ENCODE measurements around the gene EPB41.
"Not testable (repeated sequence)": the region's sequence is repeated elsewhere in the genome, so short reads cannot be mapped to it uniquely, and the experiment has no call there.

Gene EPB41

DNA sequence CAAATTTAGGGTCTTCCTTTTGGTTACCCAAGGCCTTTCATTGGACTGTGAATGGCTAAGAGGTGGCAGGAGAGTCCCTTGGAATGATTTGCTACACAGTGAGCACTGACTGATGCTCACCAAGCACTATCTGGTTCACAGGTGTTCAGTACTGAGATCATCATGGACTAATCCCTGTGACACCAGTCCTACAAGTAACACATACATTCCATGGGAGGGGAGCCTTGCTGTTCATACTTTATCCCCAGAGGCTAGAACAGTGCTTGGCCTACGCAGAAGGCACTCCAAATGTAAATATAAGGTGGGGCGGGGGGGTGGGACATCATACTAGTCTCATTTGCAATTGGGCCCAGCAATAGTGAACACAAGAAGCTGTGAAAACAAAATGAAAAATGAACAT is 229.8 kb downstream of the EPB41 start:
- DNase-seq = no peak

DNA sequence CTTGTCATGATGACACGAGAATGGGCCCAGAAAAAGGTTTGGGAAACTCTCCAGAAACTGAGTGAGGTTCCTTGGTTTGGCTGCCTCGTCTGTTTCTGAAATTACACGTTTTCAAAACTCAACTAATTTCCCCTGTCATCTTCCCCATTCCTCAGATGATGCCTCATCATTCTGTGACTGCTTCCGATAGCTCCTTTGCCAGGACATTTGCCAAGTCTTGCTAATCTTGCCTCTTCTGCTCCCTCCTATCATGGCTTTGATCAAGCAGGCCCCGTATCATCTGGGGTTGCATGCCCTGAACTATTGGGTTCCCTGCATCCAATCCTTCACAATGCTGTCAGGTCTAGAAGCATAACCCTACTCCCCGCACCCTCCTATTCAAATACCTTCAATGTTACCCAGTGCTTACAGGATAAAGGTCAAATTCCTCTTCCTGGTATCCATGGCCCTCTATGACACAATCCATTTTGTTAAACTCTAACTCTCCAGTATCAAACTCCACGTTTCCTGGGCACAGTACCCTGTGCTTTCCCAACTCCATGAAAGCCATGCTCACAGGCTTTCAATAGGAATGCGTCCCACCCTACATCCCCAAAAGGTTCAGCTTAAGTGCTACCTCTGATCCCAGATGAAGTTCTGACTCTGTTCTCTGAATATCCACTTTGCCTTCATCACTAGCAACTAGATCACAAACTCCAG is 231.5 kb downstream of the EPB41 start:
- no peak for DNase-seq

DNA sequence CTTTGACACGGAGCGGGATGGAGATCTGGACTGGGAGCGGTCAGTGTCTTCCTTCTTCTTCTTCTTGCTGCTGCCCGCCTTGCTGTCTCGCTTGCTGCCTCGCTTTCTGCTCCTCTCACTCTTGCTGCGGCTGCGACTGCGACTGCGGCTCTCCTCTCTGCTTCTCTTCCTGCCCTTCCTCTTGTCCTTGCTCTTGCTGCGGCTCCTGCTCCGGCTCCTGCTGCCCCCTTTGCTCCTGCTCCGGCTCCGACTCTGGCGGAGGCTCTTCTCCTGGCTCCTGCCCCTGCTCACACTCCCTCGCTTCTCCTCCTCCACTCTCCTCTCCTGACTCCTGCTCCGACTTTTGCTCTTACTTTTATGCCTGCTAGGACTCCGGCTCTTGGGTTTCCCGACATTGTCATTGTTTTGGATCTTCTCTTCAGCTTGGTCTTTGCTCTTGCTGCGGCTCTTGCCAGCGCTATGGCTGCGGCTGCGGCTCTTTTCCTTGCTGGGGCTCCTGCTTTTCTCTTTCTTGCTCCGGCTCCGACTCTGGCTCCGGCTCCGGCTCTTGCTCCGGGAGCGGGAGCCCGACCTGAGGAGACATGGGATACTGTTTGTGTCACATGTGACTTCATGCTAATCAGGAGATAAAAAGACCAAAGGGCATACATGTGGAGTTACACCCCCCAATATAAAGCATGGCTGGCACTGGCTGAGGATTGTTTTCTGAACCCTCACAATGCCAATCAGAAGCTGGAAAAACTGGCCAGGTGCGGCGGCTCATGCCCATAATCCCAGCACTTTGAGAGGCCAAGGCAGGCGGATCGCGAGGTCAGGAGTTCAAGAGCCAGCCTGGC is 234.5 kb downstream of the EPB41 start:
- DNase-seq = no peak

DNA sequence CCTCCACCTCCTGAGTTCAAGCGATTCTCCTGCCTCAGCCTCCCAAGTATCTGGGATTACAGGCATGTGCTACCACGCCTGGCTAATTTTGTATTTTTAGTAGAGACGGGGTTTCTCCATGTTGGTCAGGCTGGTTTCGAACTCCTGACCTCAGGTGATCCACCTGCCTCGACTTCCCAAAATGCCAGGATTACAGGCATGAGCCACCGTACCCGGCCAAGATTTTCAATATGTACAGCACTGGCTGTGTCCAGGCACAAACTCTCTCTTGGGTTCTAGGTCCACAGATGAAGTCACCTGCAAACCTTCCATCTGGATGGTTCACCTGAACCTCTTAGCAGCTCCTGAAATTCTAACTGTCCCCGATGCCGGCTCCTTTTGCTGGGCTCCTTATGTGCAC is 236.0 kb downstream of the EPB41 start:
- not testable (repeated sequence) for DNase-seq

DNA sequence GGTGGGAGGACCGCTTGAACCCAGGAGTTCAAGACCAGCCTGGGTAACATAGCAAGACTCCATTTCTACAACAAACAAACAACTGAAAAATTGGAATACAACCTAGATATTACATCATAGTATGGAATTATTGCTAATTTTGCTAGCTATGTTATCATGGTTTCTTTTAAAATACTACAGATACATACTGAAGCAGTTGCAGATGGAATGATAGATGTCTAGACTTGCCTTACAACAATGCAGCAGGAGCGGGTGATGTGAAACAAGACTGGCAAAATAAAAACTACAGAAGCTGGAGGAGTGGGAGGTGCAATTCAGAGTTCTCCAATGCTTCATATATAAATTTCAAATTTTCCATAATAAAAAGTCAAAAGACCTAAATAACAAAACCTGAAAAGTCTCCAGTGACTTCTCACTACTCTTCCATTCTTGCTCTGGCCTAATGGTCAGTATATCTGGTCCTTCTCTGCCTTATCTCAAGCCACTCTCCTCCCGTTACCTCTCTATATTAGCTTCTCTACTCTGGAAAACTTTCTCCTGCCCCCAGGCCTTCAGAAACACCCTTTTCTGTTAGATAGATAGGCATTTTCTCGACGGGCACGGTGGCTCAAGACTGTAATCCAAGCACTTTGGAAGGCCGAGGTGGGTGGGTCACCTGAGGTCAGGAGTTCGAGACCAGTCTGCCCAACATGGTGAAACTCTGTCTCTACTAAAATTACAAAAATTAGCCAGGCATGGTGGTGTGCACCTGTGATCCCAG is 237.9 kb downstream of the EPB41 start:
- no peak for DNase-seq

DNA sequence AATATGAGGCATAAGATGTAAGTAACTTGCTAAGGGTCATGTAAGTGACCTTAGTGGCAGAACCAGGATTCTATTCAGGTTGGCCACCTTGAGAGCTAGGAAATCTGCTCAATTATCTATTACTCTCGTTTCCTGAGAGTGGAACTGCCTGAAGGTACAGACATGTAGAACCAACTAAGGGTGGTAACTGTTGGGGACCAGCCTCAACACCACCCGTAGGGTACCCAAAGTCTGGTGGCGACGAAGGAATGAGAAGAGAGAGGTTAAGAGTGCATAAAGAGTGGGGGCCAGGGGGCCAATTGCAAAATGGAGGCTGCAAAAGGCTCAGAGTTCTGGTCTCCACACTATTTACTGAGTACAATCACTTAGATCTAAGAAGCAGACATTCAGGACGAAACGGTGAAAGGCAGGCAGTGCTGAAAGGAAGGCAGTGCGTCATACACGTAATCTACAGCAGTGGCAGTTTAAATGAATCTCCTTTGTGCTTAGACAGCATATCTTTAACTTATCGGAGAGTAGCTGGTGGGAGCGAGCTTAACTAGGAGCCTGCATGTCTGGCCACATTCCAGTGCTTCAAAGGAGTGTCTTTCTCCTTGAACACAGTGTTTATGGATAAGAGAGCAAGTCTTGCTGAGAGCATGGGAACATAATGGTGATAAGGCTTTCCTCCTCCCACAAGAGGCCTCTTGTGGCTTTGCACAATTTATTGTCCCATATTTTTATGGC is 242.3 kb downstream of the EPB41 start:
- no peak for DNase-seq

DNA sequence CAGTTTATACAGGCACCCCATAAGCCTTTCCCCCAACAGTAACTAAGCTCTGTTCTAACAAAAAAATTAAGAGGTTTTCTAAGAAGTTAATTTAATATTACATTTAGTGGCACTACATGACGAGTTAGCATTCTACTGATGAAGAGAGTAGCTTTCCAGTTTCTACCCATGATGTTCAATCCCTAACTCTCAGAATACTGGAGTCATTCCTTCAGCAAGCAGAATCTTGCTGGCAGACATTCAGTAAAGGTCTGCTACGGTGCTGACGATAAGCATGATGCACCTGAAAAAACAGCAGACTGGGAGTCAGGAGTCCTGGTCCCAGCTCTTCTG is 242.9 kb downstream of the EPB41 start:
- DNase-seq = no peak

DNA sequence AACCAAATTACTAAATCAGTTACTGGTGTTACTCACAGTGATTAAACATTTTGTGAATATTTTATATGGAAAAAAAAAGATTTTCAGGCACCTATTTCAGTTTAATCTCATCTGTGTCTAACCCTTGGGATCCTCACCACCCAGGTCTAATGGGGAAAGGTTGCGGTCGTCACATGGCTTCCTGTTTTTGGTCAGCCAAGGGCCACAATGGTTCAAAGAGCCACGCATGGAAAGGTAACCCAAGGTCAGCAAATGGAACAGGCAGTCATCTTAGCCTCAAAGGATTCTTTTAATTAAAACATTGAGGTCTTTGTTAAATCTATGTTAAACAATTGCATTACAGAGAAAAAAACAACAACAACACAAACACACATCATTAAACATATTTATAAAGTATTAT is 245.4 kb downstream of the EPB41 start:
- no peak for DNase-seq

DNA sequence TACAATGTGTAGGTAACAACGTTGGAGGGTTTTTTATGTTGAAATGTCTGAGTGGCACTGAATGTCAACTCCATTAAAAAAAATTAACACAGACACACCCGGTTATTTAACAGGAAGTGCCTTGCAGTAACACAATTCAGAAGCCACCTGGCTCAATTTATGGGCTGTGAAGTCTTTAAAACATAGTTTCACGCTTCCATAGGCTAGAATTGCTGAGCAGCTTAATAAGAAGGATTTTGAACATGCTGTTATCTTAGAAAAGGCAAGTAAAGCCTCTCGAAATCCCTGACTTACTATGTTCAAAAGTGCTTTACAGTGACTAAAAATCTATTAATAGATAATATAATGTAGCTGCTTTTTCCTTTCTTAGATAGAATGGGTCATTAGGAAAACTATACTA is 247.7 kb downstream of the EPB41 start:
- no peak for DNase-seq

DNA sequence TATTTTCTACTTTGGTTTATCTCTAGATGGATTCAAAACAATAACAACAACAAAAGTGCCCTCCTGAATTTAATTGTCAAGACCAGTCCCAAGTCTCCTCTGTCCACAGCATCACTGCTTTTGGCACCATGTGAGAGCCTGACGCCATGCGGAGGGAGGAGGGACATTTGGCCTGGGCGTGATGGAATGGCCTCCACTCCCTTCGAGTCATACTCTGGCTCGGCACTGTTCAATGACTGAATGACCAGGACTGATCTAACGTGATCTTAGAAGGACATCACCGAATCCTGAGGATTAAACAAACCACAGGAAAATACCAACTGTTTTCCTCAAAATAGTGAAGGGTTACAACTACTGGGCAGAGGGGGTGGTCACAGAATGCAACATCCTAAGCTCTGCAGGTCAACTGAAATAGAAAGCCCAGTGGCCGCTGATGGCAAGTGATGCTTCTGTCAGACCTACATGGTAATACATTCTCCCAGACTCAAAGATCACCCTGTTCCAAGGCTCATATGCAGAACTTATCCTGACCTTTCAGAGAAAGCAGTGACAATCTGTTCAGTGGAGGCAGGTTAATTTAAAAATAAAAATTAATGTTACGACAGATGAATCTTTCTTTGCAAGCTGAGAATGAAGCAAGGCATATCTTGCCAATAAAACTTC is 248.2 kb downstream of the EPB41 start:
- DNase-seq = no peak

DNA sequence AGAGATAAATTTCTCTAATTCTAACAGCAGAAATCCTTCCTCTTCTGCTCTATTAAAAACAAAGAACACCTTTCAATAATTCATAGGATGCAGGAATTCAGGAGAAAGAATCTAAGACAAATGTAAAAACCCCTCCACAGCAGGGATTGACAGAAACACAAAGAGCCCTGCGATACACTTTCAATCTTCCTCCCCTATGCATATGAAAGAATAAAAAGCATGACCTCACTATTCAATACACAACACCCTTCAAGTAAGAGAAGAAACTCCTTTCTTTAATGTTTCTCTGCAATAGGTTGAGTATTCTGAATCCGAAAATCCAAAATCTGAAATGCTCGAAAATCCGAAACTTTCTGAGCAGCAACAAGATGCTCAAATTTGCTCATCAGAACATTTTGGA is 250.2 kb downstream of the EPB41 start:
- DNase-seq = no peak

DNA sequence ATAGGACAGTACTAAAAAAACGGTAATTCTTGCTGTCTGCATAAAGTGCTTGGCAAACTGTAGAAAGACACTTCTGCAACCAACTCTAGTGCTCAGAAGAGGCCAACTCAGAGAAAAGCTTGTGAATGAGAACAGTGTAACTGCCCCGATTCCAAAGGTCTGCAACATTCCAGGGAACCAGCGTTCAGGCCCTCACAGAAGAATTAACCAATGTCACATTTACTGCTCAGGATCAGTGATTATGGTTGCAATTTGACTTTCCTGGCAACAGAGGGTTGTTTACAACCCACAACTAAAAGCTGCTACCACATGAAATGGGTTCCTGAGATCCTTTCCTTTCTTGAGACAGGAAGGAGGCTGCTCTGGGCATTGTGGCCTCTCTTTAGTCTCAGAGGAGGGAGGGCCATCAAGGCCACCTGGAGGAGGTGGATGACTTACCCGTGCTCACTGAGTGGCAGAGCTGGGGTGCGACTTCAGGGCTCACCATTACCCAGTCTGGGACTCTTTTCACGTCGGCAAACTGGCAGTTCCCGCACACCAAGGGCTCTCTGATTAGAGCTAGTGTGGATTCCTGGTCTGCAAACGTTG is 252.0 kb downstream of the EPB41 start:
- DNase-seq = no peak

DNA sequence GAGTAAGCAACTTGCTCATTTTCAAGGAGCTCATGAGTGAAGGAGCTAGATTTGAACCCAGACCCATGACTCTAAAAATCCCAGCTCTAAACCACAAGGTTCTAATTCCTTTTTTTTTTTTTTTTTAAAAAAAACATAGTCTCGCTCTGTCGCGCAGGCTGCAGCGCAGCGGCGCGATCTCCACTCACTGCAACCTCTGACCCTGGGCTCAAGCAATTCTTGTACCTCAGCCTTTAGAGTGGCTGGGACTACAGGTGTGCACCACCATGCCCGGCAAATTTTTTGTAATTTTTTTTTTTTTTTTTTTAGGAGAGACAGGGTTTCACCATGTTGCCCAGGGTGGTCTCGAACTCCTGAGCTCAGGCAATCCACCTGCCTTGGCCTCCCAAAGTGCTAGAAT is 253.5 kb downstream of the EPB41 start:
- DNase-seq = no peak
